Measurements from ENCODE around the gene PDZD2. TPM values are rescaled to one million over a fixed set of nuclear protein-coding genes. Genes with fewer than 3 reads are reported as not detected.

Gene PDZD2
- total RNA-seq, 1 experiment from 2014 or later, result not detected

- TF ChIP-seq EZH2 (IDR thresholded peaks at IDR 0.05; ENCODE audit: low read depth) (no peak), CTCF (conservative IDR thresholded peaks at IDR 0.05) (no peak)
- ChIA-PET CTCF (no interaction called here), POLR2A (ENCODE audit: unreplicated experiment) (no interaction called here)
- H3F3A ChIP-seq (ENCODE audit: insufficient read depth, low read depth), result no peaks in the 10 kb centered on the region
- DNase-seq, result no peak
- no TSS peak for BruUV-seq (replicated peaks)
- H3K9me2 ChIP-seq (ENCODE audit: insufficient read depth), result no peaks in the 10 kb centered on the region
- H3K4me2 ChIP-seq, result no peak overlapping the region
- intact Hi-C loops (cut with micrococcal nuclease; ENCODE audit: unreplicated experiment), result no loop called here
- no peak overlapping the region for H3K27ac ChIP-seq
- peaks cover 97% of the 10 kb centered on the region for H3K27me3 ChIP-seq (ENCODE audit: insufficient read depth, low read depth)
- no peaks in the 10 kb centered on the region for H3K36me3 ChIP-seq (ENCODE audit: low read depth)
- H3K4me1 ChIP-seq (replicated peaks; ENCODE audit: insufficient read depth), result no peaks in the 10 kb centered on the region
- no peak overlapping the region for H3K4me3 ChIP-seq
- no peaks in the 10 kb centered on the region for H3K79me2 ChIP-seq (ENCODE audit: low read depth)
- no peak overlapping the region for H2AFZ ChIP-seq
- no peaks in the 10 kb centered on the region for H4K20me1 ChIP-seq (ENCODE audit: insufficient read depth)
- H3K9me3 ChIP-seq (ENCODE audit: insufficient read depth, low read depth), result no peaks in the 10 kb centered on the region
These were observed 263.0 kb downstream of the PDZD2 start for GRCh38 chr5:31901807-31902530.

GRCh38 chr5:31908396-31908795 is 269.5 kb downstream of the PDZD2 start:
- no peaks in the 10 kb centered on the region for H3F3A ChIP-seq (ENCODE audit: insufficient read depth, low read depth)
- ChIA-PET POLR2A (ENCODE audit: unreplicated experiment) (no interaction called here), CTCF (no interaction called here)
- H3K9me3 ChIP-seq (ENCODE audit: insufficient read depth, low read depth), result no peaks in the 10 kb centered on the region
- DNase-seq, result no peak
- H3K36me3 ChIP-seq (ENCODE audit: low read depth), result no peaks in the 10 kb centered on the region
- no TSS peak for BruUV-seq (replicated peaks)
- no peak overlapping the region for H3K27ac ChIP-seq
- TF ChIP-seq CTCF (conservative IDR thresholded peaks at IDR 0.05) (no peak), EZH2 (IDR thresholded peaks at IDR 0.05; ENCODE audit: low read depth) (no peak)
- H2AFZ ChIP-seq, result no peak overlapping the region
- no peaks in the 10 kb centered on the region for H4K20me1 ChIP-seq (ENCODE audit: insufficient read depth)
- no peaks in the 10 kb centered on the region for H3K9me2 ChIP-seq (ENCODE audit: insufficient read depth)
- H3K4me3 ChIP-seq, result no peak overlapping the region
- no peaks in the 10 kb centered on the region for H3K79me2 ChIP-seq (ENCODE audit: low read depth)
- H3K27me3 ChIP-seq (ENCODE audit: insufficient read depth, low read depth), result peaks cover 93% of the 10 kb centered on the region
- no peak overlapping the region for H3K4me2 ChIP-seq
- intact Hi-C loops (cut with micrococcal nuclease; ENCODE audit: unreplicated experiment), result no loop called here
- H3K4me1 ChIP-seq (replicated peaks; ENCODE audit: insufficient read depth), result no peaks in the 10 kb centered on the region

GRCh38 chr5:31909073-31909472 is 270.1 kb downstream of the PDZD2 start:
- ChIA-PET CTCF (no interaction called here), POLR2A (ENCODE audit: unreplicated experiment) (no interaction called here)
- H3K9me3 ChIP-seq (ENCODE audit: insufficient read depth, low read depth), result no peaks in the 10 kb centered on the region
- peaks cover 93% of the 10 kb centered on the region for H3K27me3 ChIP-seq (ENCODE audit: insufficient read depth, low read depth)
- no peaks in the 10 kb centered on the region for H3K79me2 ChIP-seq (ENCODE audit: low read depth)
- H3K4me3 ChIP-seq, result no peak overlapping the region
- intact Hi-C loops (cut with micrococcal nuclease; ENCODE audit: unreplicated experiment), result no loop called here
- no peaks in the 10 kb centered on the region for H3K4me1 ChIP-seq (replicated peaks; ENCODE audit: insufficient read depth)
- no peak overlapping the region for H3K27ac ChIP-seq
- H3K36me3 ChIP-seq (ENCODE audit: low read depth), result no peaks in the 10 kb centered on the region
- no peaks in the 10 kb centered on the region for H3F3A ChIP-seq (ENCODE audit: insufficient read depth, low read depth)
- no peak for TF ChIP-seq EZH2 (IDR thresholded peaks at IDR 0.05; ENCODE audit: low read depth)
- H3K9me2 ChIP-seq (ENCODE audit: insufficient read depth), result no peaks in the 10 kb centered on the region
- no peaks in the 10 kb centered on the region for H4K20me1 ChIP-seq (ENCODE audit: insufficient read depth)
- DNase-seq, result no peak
- no peak overlapping the region for H2AFZ ChIP-seq
- no peak overlapping the region for H3K4me2 ChIP-seq
- no TSS peak for BruUV-seq (replicated peaks)

Data from PC-9 (cell line).